Breast epithelium (tissue), 3 donors: Measurements from ENCODE around the gene FNDC11.

ENCODE experiments used
- CTCF ChIP-seq, 3 donors: fragments of 450-650 bp; IDR thresholded peaks; one replicate each; pipeline ENCODE4 v1.5.1; 2016 to 2017; ENCODE audit warnings: antibody characterized with exemption in 3 of 3, mild to moderate bottlenecking in 3 of 3, moderate library complexity in 3 of 3
- POLR2A ChIP-seq: fragments of 450-650 bp; IDR thresholded peaks from one replicate; pipeline ENCODE4 v1.6.1; 2016; ENCODE audit warnings: antibody characterized with exemption, mild to moderate bottlenecking, moderate library complexity
- POLR2AphosphoS5 ChIP-seq, 3 donors: sonication (generic); formaldehyde crosslinking; IDR thresholded peaks; one replicate each; pipeline ENCODE4 v1.6.1; 2017; ENCODE audit warnings: antibody characterized with exemption in 3 of 3

DNA sequence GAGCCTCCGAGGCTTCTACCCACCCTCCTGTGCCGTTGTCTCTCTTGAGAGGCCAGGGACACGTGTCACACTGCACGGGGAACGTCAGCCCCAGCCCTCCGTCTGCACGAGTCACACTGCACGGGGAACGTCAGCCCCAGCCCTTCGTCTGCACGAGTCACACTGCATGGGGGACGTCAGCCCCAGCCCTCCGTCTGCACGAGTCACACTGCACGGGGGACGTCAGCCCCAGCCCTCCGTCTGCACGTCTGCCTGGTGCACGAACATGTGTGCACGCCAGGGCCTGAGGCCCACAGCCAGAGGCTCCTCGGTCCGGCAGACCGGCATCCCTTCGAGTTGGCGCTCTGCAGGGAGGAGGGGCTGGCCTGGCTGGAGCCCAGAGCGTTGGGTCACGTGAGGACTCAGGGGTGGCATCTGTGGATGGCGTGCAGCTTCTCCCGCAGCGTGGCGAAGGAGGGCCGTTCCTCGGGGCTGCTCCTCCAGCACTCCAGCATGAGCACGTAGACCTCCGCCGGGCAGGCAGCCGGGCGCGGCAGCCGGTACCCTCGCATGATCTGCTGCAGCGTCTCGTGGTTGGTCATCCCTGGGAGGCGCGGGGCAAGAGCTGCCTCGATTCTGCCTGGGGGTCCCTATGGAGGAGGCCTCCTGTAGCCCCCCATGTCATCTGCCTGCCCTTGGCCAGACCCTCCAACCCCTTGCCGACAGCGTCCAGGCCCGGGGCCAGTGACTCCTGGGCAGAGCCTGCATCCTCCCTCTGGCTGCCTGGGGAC is 13.4 kb upstream of the FNDC11 start:
- TF ChIP-seq POLR2A, result no peak
- TF ChIP-seq CTCF (IDR thresholded peaks at IDR 0.05), result no peak
- TF ChIP-seq POLR2AphosphoS5 (IDR thresholded peaks at IDR 0.05), result no peak
